Right renal pelvis (tissue), 4 donors: ENCODE measurements around the gene NPTXR. TPM values are rescaled to one million over a fixed set of nuclear protein-coding genes. Genes with fewer than 3 reads are reported as not detected.
"Not testable (repeated sequence)": the region's sequence is repeated elsewhere in the genome, so short reads cannot be mapped to it uniquely, and the experiment has no call there.

Source experiments
- DNase-seq, 4 donors: peaks; one replicate each; pipeline ENCODE4 v3.0.0-alpha.2; 2013; ENCODE audit warnings: low read depth in 4 of 4, low spot score in 3 of 4, missing footprints in 1 of 4
- polyA plus RNA-seq, 4 donors: library from polyadenylated mRNA; unstranded; fragments of 120-200 nt; gene quantifications; one replicate each; pipeline ENCODE4 v1.2.1, GENCODE V29; 2013; ENCODE audit not compliant: insufficient read length in 4 of 4

The NPTXR gene
- polyA plus RNA-seq, 4 donors: 4.6 to 5.2 (median 4.7) TPM

DNA sequence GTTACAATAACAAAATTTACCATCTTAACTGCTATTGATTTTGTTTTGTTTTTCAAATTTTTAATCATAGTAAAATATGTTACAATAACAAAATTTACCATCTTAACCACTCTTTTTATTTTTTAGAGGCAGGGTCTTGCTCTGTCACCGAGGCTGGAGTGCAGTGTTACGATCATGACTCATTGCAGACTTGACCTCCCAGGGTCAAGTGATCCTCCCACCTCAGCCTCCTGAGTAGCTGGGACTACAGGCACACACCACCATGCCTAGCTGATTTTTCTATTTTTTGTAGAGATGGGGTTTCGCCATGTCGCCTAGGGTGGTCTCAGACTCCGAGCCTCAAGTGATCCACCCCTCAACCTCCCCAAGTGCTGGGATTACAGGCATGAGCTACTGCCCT lies 10.1 kb upstream of the NPTXR start:
- DNase-seq: not testable (repeated sequence)

DNA sequence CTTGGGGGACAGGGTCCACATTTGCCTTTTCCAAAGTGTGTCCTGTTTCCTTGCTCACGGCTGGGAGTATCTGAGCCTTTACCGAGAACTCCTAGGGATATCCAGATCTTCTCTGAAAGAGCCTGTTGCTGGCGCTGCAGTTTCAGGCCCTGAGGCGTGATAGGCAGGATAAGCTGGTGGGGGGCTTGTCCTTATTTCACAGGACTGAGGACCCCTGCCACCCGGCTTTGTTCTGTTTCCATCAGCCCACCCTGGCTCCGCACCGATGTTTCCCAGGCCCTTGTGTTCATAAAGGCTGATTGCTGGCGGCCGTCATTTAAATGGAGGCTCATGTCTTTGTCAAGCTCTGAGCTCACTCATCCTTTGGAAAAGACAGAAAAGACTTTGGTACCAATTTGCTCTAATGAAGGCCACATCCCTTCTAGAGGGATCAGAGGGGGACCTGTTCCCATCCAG lies 9.4 kb upstream of the NPTXR start:
- no peak for DNase-seq

DNA sequence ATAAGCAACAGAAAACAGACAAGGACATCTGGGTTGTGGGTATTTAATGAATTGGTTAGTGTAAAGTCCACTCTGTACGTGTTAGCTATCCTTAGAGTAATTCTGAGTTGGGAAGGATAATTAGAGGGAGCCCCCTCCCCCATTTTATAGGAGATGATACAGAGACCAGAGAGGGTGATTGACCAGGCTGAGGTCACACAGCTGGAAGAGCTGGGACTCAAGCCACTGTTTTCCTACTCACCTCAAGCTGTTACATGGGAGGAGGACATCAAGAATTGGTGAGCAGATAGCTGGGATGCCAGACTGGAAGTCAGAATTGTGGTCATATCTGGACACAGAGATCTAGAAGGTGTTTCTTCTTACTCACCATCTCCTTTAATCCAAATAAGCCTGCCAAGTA lies 8.7 kb upstream of the NPTXR start:
- no peak for DNase-seq

DNA sequence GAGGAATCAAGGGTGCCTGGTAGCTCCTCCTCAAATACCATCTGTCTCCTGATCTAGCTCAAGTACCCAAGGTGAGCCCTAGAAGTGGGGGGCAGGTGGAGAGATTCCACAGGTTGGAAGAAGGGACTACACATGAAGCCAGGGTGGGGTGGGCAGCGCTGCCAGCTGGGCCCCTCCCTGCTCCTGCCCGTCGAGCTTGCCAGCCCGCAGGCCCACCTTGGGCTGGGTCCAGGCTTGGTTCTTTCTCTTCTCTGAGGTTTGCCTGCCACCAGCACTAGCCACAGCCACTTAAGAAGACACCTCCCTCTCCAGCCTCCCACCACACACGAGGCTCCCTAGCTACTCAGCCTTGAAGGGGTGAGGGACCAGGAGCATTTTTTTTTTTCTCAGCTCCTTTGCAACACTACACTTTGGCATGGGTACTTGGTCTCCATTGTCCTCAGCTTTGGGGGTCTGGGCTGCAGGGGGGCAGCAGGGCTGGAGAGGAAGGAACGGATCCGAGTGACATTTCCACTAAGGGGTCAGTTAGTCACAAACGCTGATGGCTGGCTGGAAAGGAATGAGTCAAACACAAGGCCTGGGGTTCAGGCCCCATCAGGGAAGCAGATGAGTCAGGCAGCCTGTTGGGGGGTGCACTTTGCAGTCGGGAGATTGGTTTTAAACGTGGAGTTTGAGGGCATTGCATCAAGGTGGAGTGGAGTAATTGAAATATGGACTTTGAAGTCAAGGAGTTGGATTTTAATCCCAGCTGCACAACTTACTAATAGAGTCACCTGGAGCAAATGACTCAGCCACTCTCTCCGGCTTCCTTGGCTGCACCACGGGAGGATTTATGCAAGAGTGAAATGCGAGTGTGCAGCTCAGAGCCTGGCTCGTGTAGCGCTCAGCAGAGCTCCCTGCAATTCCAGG lies 7.4 kb upstream of the NPTXR start:
- DNase-seq: no peak

DNA sequence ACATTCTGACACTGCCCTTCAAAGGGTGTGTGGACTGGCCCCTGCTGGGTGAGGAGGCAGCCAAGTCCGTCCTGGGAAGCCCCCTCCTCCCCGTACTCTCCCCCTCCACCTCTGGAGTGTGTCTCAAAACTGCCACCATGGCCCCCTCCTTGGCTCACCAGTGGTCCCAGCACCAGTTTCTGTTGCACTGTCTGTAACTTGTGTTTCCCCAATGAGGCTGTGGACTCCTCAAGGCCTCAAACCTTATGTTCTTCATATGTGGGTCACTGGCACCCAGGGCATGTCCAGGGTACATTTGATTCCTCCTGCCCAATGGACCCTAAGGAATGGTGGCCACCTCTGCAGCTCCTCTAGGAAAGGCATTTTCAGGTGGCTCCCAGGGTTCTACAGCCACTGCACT lies 6.6 kb upstream of the NPTXR start:
- DNase-seq: no peak

DNA sequence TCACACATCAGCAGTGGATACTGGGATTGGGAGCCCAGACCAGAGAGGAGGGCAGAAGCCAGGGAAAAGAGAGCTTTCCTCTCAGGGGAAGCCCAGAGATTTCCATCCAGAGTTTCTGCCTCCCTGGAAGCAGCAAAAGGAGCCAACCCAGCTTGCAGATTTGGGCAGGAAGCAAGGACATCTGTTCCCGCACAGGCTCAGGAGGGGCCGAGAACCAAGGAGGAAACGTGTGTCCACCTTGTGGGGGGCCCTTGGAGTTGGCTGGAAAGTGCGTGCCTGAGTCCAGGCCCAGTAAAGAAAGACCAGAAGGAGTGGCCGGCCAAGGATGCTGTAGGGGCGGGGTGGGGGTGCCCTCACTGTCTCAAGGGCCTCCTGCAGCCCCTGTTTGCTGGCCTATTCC lies 6.0 kb upstream of the NPTXR start:
- no peak for DNase-seq

DNA sequence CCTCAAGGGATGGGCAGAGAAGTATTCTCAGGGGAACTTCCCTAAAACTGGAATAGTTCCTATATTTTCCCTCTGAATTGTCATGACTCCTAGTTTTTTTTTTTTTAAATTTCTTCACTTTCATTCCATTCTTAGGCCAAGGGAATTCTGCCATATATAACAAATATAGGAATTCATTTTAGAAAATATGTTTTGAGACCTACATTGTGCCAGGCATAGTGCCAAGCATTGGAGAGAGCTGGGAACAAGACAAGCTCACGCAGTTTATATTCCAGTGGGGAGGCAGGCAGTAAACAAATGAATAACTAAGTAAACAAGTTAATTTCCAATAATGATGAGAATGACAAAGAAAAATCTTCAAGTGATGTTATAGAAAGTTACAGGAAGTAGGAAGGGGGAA lies 2.6 kb upstream of the NPTXR start:
- DNase-seq: no peak

DNA sequence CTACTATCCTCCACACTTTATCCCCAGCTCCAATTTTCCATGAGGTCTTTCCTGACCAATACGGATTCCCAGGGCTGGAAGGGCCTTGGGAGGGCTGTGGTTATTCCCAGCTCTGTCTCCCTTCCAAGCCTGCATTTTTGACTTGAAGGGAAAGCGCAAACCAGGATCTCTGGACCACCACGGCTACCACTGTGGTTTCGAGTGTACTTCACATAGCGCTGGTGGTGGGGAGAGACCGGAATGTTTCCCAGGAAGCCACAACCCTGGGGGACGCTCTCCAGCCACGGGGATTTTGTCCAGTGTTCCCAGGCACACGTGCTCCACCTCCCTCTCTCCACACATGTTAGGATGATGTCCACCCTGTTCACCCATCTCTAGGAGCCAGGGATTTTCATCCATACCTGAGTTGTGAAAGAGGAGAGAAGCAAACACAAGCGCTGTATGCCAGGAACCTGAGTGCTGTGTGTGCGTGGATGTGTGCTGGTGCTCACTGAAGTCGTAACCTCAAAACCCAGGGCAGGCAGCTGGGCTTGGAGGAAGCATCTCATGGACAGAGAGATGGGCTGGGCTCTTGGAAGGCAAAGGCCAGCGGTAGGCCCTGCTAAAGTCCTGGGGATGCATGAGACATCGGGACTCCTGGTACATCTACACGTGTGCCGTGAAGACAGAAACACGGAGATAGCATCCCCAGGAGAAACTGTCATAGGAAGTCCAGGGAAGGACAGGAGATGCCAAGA lies 1.3 kb upstream of the NPTXR start:
- no peak for DNase-seq

DNA sequence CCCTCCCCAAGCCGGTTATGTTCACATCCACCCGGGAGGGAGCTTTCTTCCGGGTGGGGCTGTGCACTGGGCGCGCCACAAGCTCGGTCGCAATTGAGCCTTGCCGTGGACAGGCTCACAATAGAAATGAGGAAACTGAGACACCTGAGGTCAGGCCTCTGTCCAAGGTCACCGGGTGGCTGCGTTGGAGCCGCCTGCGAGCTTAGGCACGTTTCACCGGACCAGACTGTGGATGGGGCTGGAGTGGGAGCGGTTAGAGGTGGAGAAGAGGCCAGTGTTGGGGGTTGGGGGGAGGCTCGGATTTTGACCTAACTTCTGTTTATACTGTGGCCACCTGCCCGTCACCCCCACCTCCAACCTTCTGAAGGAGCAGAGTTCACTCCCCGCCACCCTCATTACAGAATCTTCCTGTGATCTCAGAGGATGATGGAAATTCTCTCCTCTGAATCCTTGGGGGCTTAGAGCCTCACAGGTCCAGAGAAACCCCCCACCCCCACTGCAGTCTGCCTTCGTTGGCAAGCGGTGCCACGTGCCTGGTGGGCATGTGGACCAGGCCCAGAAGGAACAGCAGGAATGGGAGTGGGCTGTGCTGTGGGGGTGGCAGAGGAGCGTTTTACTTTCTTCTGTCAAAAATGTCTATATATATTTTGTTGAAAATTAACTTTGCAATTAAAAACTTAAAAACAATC lies 631 bp upstream of the NPTXR start:
- DNase-seq: no peak

DNA sequence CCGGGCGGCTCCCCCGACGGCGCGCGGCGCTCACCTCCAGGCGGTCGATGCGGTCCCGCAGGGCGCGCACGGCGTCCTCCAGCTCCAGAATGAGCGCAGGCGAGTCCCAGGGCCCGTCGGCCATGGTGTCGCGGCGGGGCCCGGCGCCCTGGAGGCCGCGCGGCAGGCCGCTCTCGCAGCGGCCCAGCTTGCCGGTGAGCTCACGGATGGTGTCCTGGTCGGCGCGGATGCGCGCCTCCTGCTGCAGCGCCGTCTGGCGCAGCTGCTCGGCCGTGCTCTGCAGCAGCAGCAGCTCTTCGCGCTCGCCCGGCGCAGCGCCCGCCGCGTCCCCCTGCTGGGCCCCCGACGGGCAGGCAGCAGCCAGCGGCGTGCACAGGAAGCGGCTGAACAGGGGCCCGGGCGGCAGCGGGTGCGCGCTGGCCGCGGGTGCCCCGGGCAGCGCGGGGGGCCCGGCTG lies 599 bp downstream of the NPTXR start:
- DNase-seq: peak in 3 of 4 donors; percentile 55 to 61 (median 58)

DNA sequence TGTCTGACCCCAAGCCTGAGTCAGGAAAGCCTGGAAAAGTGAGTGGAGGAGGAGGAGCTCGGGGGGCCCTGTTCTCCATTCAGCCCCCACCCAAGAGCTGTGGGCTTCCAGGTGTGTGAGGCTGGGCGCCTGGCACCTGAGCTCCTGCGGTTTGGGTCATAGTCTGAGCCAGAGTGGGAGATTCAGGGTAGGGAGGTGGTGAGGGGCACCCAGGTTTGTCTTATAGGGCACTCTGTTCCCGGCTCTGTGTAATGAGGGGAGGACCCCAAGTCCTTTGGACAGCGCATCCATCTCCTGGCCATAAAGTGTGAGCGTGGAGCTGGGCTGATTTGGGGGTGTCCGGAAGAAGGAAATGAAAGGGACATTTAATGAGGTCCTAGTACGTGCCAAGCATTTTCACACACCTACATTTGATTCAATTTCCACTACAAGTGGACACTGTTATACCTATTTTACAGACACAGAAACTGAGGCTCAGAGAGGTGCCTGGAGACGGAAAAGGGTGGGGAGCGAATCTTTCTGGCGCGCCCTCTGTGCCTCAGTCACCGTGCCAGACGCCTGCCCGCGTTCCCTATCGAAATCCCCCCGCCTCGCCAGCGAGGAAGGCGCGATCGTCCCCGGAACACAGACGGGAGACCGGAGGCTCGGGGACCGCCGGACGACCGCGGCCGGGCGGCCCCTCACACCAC lies 1.2 kb downstream of the NPTXR start:
- no peak for DNase-seq

DNA sequence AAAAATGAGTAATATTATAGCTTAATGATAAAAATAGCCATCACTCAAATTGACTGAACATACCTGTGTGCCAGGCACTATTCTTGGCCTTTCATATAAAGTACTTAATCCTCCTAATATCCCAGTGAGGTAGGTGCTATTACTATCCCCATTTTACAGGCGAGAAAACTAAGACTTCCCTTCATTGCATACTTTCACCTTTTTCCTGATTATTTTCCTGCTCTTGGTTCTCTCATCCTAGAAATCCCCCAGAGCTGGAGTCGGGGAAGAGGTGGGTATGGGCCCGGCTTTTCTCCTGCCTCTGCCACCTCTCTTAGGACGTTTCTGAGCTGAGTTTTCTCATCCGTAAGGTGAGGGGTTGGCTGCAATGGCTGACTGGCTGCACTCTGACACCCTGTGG lies 2.2 kb downstream of the NPTXR start:
- no peak for DNase-seq

DNA sequence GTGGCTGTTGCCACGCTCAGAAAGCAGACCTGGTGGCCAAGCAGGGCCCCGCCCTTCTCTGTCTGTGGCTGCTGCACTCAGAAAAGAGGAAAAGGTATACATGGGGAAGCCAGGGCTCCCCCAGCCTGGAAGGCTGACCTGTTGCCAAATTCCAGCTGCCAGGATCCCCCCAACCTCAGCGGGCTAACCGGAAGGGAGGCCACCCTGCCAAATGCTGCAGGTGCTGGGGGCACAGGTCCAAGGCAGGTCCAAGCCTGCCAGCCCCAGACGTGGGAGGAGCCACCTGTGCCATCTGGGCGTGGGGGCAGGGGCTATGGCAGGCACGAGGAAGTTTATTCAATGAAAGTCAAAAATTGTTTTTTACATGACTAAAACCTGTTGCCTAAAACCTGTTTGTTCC lies 2.6 kb downstream of the NPTXR start:
- no peak for DNase-seq

DNA sequence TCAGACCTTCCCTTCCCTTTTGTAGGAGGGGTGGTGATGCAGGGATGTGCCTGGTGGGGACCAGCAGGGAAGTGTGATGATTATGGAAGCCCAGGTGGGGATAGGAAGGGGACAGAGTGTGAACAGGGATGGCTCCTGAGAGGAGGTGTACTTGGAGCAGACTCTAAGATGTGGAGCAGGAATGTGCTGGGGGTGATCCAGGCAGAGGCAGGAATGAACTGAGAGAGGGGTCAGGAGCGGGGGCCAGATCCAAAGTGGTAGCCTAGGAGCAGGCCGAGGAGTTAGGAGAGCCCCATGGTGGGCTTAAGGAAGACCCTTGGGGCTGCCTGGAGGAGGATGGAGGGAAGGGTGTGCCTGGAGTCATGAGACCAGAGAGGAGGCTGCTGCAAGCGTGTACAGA lies 3.7 kb downstream of the NPTXR start:
- DNase-seq: no peak

DNA sequence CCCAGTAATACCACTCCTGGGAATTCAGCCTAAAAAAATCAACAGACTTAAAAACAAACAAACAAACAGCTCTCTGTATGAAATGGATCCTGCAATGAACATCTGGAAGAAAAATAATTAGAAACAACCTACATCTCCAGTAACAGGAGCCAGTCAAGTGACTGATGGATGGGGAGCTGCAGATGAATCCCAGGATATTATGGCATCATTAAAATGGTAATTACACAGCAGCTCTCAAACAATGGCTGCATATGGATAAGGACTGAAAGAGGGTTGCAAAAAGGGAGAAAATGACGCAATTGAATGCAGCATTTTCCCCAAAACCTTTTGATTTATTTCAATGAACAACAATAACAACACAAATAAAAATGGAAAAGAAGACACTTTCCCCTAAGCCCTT lies 4.1 kb downstream of the NPTXR start:
- no peak for DNase-seq

DNA sequence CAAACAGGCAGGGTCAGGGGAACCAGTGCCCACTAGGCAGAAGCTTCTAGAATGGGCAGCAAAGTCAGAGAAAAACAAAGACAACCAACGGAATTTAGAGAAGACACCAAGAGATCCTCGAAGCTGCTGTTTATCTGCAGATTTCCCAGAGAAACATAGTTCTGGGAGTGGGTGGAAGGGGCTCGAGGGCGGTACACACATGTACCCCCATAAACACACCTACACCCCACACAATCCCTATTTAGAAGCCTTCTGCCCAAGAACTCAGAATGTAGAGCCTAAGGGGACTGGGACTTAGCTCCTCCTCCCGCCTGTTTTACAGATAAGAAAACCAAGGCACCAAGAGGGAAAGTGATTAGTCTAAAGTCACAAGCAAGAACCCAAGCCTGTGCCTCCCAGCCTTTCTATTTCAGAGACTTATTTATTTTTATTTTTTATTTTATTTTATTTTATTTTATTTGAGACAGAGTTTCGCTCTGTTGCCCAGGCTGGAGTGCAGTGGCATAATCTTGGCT lies 6.4 kb downstream of the NPTXR start:
- no peak for DNase-seq

DNA sequence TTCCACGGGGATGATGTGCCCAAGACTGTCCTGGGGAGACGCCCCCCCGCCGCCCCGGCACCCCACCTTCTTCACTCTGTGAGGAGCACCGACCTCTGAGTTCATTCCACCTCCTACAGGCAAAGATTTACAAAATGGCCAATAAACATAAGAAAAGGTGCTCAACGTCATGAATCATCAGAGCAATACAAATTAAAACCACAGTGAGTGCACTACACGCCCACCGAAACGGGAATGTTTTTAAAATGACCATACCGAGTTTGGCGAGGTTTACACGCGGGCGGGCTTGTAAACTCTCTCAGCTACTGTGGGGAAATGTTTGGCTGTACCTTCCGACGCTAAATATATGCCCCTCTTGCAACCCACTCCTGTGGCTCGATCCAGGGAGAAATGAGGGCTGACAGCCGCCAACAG lies 7.9 kb downstream of the NPTXR start:
- DNase-seq: no peak

DNA sequence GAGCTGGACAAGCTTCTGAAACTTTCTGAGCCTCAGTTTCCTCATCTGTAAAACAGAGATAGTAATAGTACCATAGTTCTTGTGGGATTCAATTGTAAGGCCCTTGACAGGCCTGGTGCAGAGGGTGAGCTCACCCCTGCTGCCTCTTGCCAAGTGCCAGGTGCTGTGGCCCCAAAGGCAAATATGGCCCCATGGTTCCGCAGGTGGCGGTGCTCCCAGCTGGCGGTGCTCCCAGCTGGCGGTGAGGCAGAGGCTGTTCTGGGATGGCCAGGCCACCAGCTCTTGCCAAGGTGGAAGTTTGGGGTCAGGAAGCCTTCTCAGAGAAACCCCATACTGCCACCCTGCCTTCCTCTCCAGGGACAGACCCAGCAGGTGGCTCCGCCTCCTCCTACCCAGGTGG lies 8.8 kb downstream of the NPTXR start:
- no peak for DNase-seq

DNA sequence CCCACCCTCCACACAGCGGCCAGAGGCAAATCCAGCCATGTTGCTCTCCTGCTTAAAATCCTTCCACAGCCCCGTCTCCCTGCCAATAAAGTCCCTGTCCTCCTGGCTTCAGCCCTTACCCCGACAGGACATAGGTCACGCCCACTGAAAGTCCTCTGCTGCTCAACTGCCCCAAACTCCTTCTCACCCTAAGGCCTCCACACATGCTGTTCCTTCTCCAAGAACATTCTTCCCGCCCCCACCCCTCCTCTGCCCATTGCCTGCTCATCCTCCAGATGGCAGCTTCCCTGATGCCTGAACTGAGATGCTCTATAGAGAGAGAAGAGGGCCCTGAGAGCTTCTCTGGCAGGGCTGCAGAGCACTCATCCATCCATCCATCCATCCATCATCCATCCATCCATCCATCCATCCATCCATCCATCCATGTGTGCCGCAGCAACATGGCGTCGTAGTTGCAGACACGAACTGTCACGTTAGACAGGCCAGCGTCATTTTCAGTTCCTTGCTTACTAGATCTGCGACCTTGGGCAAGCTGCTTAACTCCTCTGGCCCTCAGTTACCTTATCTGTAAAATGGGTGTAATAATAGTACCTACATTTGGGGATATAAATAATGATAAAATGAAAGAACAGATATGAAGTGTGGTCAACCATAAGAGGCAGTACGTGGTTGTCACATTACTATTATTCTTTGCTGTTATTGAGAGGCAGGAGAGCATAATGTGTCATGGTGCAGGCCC lies 9.4 kb downstream of the NPTXR start:
- no peak for DNase-seq

DNA sequence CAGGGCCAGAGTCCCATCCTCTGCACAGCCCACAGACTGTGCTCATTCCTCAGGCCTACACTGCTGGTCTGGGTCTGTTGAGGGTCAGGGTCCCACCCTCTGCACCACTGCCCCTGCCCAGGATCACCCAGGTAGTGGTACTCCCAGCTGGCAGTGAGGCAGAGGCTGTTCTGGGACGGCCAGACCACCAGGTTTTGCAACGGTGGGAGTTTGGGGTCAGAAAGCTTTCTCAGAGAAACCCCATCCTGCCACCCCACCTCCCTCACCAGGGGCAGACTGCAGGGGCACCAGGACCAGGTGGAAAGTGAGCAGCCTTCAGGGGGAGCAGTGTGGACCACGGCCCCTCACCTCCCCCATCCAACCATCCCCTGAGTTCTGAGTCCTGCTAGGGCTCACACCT lies 10.8 kb downstream of the NPTXR start:
- DNase-seq: no peak
